ENCODE data around the gene RAB3GAP1.

RAB3GAP1 gene

GRCh38 chr2:135164431-135164830, 112.3 kb downstream of the RAB3GAP1 start:
- no peak for DNase-seq (ENCODE audit: low spot score)

GRCh38 chr2:135167273-135167672, 115.2 kb downstream of the RAB3GAP1 start:
- no peak for DNase-seq (ENCODE audit: low spot score)

- DNase-seq (ENCODE audit: low spot score), result no peak
Observed at GRCh38 chr2:135168204-135168856, 116.2 kb downstream of the RAB3GAP1 start.

GRCh38 chr2:135169900-135170753, 118.0 kb downstream of the RAB3GAP1 start:
- no peak for DNase-seq (ENCODE audit: low spot score)

GRCh38 chr2:135174049-135174809, 122.1 kb downstream of the RAB3GAP1 start:
- no peak for DNase-seq (ENCODE audit: low spot score)

- no peak for DNase-seq (ENCODE audit: low spot score)
Observed at GRCh38 chr2:135174810-135175093, 122.7 kb downstream of the RAB3GAP1 start.

- no peak for DNase-seq (ENCODE audit: low spot score)
Observed at GRCh38 chr2:135175177-135175576, 123.1 kb downstream of the RAB3GAP1 start.

- no peak for DNase-seq (ENCODE audit: low spot score)
Observed at GRCh38 chr2:135179689-135180088, 127.6 kb downstream of the RAB3GAP1 start.

- DNase-seq (ENCODE audit: low spot score), result no peak
Observed at GRCh38 chr2:135182190-135182589, 130.1 kb downstream of the RAB3GAP1 start.

GRCh38 chr2:135182601-135183000, 130.5 kb downstream of the RAB3GAP1 start:
- DNase-seq (ENCODE audit: low spot score), result no peak

- DNase-seq (ENCODE audit: low spot score), result no peak
Observed at GRCh38 chr2:135183822-135184221, 131.7 kb downstream of the RAB3GAP1 start.

GRCh38 chr2:135186054-135186453, 134.0 kb downstream of the RAB3GAP1 start:
- DNase-seq (ENCODE audit: low spot score), result no peak

GRCh38 chr2:135187270-135187669, 135.2 kb downstream of the RAB3GAP1 start:
- DNase-seq (ENCODE audit: low spot score), result no peak

- no peak for DNase-seq (ENCODE audit: low spot score)
Observed at GRCh38 chr2:135189148-135189547, 137.1 kb downstream of the RAB3GAP1 start.

GRCh38 chr2:135190799-135191198, 138.7 kb downstream of the RAB3GAP1 start:
- no peak for DNase-seq (ENCODE audit: low spot score)

GRCh38 chr2:135198481-135198880, 146.4 kb downstream of the RAB3GAP1 start:
- no peak for DNase-seq (ENCODE audit: low spot score)

GRCh38 chr2:135202751-135203150, 150.7 kb downstream of the RAB3GAP1 start:
- no peak for DNase-seq (ENCODE audit: low spot score)

- no peak for DNase-seq (ENCODE audit: low spot score)
Observed at GRCh38 chr2:135203944-135204343, 151.9 kb downstream of the RAB3GAP1 start.

- DNase-seq (ENCODE audit: low spot score), result no peak
Observed at GRCh38 chr2:135208016-135208415, 155.9 kb downstream of the RAB3GAP1 start.

- DNase-seq (ENCODE audit: low spot score), result no peak
Observed at GRCh38 chr2:135212757-135213156, 160.7 kb downstream of the RAB3GAP1 start.

GRCh38 chr2:135218426-135218825, 166.3 kb downstream of the RAB3GAP1 start:
- DNase-seq (ENCODE audit: low spot score), result no peak

- no peak for DNase-seq (ENCODE audit: low spot score)
Observed at GRCh38 chr2:135219226-135219625, 167.1 kb downstream of the RAB3GAP1 start.

All from hematopoietic multipotent progenitor cell treated with erythropoietin and hydrocortisone succinate and interleukin-3 and kit ligand, for 17 days (in vitro differentiated cells).